K562 (cell line): ENCODE data around the gene FAM136A. TPM values are rescaled to one million over a fixed set of nuclear protein-coding genes. Genes with fewer than 3 reads are reported as not detected.

ENCODE experiments used
- AFF4 ChIP-seq: sonication (generic); formaldehyde crosslinking; IDR thresholded peaks from 2 replicates; pipeline ENCODE4 v1.8.0; 2023; ENCODE audit warnings: mild to moderate bottlenecking, missing genetic modification reagents
- CBX1 ChIP-seq: sonication (generic); IDR thresholded peaks from 2 replicates; pipeline ENCODE4 v1.6.1; 2016; ENCODE audit warnings: antibody characterized with exemption, low read depth, mild to moderate bottlenecking
- FOXP1 ChIP-seq: sonication (generic); formaldehyde crosslinking; IDR thresholded peaks from 2 replicates; pipeline ENCODE4 v1.8.0; 2022; ENCODE audit warnings: mild to moderate bottlenecking, missing genetic modification reagents
- ILF3 ChIP-seq: fragments of 450-650 bp; IDR thresholded peaks from 2 replicates; pipeline ENCODE4 v1.6.1; 2018; ENCODE audit warnings: antibody characterized with exemption, mild to moderate bottlenecking, moderate library complexity, borderline replicate concordance
- STAT5B ChIP-seq: fragments of 250-450 bp; sonication (Bioruptor Pico); IDR thresholded peaks from 2 replicates; pipeline ENCODE4 v1.8.0; 2021; ENCODE audit warnings: mild to moderate bottlenecking, inconsistent platforms
- TAL1 ChIP-seq: fragments of 450-650 bp; IDR thresholded peaks from 2 replicates; pipeline ENCODE4 v1.6.1; 2016; ENCODE audit warnings: mild to moderate bottlenecking
- TCFL5 ChIP-seq: fragments of 250-450 bp; sonication (Bioruptor Pico); conservative IDR thresholded peaks from 2 replicates; pipeline ENCODE4 v1.6.1; 2021; ENCODE audit warnings: mild to moderate bottlenecking, moderate library complexity, matching md5 sums
- THAP12 ChIP-seq: fragments of 250-450 bp; sonication (Bioruptor Pico); IDR thresholded peaks from 2 replicates; pipeline ENCODE4 v1.9.0; 2021; ENCODE audit warnings: mild to moderate bottlenecking, inconsistent platforms
- ZFX ChIP-seq: sonication (generic); formaldehyde crosslinking; IDR thresholded peaks from 2 replicates; pipeline ENCODE4 v1.8.0; 2022; ENCODE audit warnings: mild to moderate bottlenecking, missing genetic modification reagents, moderate library complexity
- ZNF644 ChIP-seq: fragments of 200-800 bp; sonication (Bioruptor generic); IDR thresholded peaks from 2 replicates; pipeline ENCODE4 v1.6.1; 2016; ENCODE audit warnings: low read depth, missing genetic modification characterization, missing compliant biosample characterization
- polyA plus RNA-seq, 8 experiments: library from polyadenylated mRNA; depleted of rRNA in 4 of 8; stranded (reverse) in 5 of 8; unstranded in 3 of 8; fragments of >200 nt; fragmentation: Nextera tagmentation in 2 of 8; fragmentation: Illumina TruSeq in 1 of 8; extraction: Ambion mirVana in 2 of 8; extraction: Trizol in 1 of 8; gene quantifications; 2 replicates each; pipeline versions ENCODE4 v1.2.1 to v1.2.3, GENCODE V29; 2011 to 2014; ENCODE audit warnings: inconsistent platforms in 1 of 8, missing spikeins in 1 of 8
- total RNA-seq, 7 experiments: library from RNA; depleted of rRNA in 6 of 7; stranded (reverse); fragments of >200 nt in 6 of 7; fragmentation: Illumina TruSeq in 2 of 7; extraction: Trizol in 2 of 7; gene quantifications; 2 replicates each; pipeline versions ENCODE4 v1.2.1 to v1.2.3, GENCODE V29; 2011 to 2021; ENCODE audit warnings: low replicate concordance in 1 of 7
- TF ChIP-seq, protein P1 (sequence below): fragments of 250-450 bp; sonication (Bioruptor Pico); IDR thresholded peaks from 2 replicates; pipeline ENCODE4 v1.8.0; 2021; ENCODE audit warnings: moderate library complexity, mild to moderate bottlenecking, inconsistent platforms
- TF ChIP-seq, protein P2 (sequence below): sonication (generic); formaldehyde crosslinking; IDR thresholded peaks from 2 replicates; pipeline ENCODE4 v1.9.0; 2022; ENCODE audit warnings: mild to moderate bottlenecking, missing genetic modification reagents
- TF ChIP-seq, protein P3 (sequence below): fragments of 450-650 bp; IDR thresholded peaks from 2 replicates; pipeline ENCODE4 v1.6.1; 2017; ENCODE audit warnings: antibody characterized with exemption, mild to moderate bottlenecking

FAM136A gene
- total and polyA plus RNA-seq, 9 of the 15 experiments (the other 6 are each of a cell fraction or from before 2014, with no cell fraction given): 89.0 to 151 (median 104) TPM

DNA sequence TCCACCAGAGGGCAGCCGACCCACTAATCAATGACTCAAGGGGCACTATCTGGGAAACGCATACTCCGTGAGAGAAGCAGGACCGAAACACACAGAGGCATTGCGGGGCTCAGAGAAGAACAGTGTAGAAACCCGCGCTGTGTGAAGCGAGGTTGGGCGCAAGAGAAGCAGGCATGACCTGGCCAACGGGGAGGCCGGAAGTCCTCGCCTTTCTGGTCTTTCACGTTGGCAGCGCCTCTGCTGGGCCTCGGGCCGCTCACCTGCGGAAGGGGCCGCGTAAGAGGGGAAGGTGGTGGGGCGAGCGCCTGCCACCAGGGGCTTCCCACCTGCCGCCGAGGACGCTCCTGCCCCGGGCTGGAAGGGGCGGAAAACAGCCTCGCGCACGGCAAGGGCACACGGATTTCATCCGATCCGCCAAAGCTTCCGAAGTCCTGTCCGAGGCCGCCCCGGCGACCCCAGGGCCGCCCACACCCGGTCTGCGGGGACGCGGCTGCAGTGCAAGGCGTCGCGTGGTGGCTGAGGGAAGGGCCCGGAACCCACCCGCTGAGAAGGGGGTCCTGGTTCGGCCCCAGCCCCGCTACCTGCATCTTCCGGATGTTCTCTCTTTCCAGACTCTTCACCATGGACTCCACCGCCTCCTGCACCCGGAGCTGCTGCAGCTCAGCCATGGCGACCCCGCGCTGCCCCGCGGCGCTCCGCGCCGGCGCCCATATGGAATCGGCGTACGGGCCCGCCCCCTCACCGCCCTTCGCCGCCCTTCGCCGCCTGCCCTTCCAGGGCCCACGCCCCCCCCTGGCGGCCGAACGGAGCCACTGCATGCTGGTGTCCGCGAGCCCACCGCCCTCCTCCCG is at the start of gene FAM136A (continued):
- no peak for TF ChIP-seq ZNF644
- TF ChIP-seq CBX1: peak; percentile 53
- peak; percentile 58; the same call in 1 of the 2 replicates for TF ChIP-seq FOXP1 (CRISPR knock-in tag)
- TF ChIP-seq, protein P1, sequence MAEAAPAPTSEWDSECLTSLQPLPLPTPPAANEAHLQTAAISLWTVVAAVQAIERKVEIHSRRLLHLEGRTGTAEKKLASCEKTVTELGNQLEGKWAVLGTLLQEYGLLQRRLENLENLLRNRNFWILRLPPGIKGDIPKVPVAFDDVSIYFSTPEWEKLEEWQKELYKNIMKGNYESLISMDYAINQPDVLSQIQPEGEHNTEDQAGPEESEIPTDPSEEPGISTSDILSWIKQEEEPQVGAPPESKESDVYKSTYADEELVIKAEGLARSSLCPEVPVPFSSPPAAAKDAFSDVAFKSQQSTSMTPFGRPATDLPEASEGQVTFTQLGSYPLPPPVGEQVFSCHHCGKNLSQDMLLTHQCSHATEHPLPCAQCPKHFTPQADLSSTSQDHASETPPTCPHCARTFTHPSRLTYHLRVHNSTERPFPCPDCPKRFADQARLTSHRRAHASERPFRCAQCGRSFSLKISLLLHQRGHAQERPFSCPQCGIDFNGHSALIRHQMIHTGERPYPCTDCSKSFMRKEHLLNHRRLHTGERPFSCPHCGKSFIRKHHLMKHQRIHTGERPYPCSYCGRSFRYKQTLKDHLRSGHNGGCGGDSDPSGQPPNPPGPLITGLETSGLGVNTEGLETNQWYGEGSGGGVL (CRISPR knock-in tag): no peak
- TF ChIP-seq AFF4: no peak
- no peak for TF ChIP-seq TCFL5
- no peak for TF ChIP-seq ILF3
- TF ChIP-seq ZFX (CRISPR knock-in tag): peak; percentile 86
- TF ChIP-seq THAP12 (CRISPR knock-in tag): 0 out of 2 replicates have a peak, but pooled peaks have one; percentile 52
- TF ChIP-seq, protein P2, sequence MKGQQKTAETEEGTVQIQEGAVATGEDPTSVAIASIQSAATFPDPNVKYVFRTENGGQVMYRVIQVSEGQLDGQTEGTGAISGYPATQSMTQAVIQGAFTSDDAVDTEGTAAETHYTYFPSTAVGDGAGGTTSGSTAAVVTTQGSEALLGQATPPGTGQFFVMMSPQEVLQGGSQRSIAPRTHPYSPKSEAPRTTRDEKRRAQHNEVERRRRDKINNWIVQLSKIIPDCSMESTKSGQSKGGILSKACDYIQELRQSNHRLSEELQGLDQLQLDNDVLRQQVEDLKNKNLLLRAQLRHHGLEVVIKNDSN (CRISPR knock-in tag): no peak; the same call in 1 of the 2 replicates
- TF ChIP-seq STAT5B (CRISPR knock-in tag): no peak
- no peak; the same call in 1 of the 2 replicates for TF ChIP-seq TAL1
- TF ChIP-seq, protein P3, sequence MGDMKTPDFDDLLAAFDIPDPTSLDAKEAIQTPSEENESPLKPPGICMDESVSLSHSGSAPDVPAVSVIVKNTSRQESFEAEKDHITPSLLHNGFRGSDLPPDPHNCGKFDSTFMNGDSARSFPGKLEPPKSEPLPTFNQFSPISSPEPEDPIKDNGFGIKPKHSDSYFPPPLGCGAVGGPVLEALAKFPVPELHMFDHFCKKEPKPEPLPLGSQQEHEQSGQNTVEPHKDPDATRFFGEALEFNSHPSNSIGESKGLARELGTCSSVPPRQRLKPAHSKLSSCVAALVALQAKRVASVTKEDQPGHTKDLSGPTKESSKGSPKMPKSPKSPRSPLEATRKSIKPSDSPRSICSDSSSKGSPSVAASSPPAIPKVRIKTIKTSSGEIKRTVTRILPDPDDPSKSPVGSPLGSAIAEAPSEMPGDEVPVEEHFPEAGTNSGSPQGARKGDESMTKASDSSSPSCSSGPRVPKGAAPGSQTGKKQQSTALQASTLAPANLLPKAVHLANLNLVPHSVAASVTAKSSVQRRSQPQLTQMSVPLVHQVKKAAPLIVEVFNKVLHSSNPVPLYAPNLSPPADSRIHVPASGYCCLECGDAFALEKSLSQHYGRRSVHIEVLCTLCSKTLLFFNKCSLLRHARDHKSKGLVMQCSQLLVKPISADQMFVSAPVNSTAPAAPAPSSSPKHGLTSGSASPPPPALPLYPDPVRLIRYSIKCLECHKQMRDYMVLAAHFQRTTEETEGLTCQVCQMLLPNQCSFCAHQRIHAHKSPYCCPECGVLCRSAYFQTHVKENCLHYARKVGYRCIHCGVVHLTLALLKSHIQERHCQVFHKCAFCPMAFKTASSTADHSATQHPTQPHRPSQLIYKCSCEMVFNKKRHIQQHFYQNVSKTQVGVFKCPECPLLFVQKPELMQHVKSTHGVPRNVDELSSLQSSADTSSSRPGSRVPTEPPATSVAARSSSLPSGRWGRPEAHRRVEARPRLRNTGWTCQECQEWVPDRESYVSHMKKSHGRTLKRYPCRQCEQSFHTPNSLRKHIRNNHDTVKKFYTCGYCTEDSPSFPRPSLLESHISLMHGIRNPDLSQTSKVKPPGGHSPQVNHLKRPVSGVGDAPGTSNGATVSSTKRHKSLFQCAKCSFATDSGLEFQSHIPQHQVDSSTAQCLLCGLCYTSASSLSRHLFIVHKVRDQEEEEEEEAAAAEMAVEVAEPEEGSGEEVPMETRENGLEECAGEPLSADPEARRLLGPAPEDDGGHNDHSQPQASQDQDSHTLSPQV: 0 out of 2 replicates have a peak, but pooled peaks have one; percentile 38
